Loucy (cell line): Measurements from ENCODE around the gene LRRC4B.

ENCODE experiments used
- H2AFZ ChIP-seq: fragments of 200-600 bp; sonication (generic); 2 replicates; pipeline ENCODE4 v1.6.0; 2016; ENCODE audit warnings: antibody characterized with exemption, mild to moderate bottlenecking, low read length, moderate library complexity
- H3F3A ChIP-seq: fragments of 200-600 bp; 2 replicates; pipeline ENCODE4 v1.6.0; 2016; ENCODE audit warnings: antibody characterized with exemption, low read depth, mild to moderate bottlenecking
- H3K27me3 ChIP-seq: fragments of 200-600 bp; sonication (generic); 2 replicates; pipeline ENCODE4 v1.6.1; 2014; ENCODE audit warnings: low read length, mild to moderate bottlenecking; ENCODE audit not compliant: insufficient read depth, poor library complexity, severe bottlenecking
- H3K36me3 ChIP-seq: fragments of 200-600 bp; sonication (generic); 2 replicates; pipeline ENCODE4 v1.6.1; 2016; ENCODE audit warnings: low read length; ENCODE audit not compliant: insufficient read depth
- H3K4me1 ChIP-seq: fragments of 200-600 bp; sonication (generic); 2 replicates; pipeline ENCODE4 v1.5.1; 2014; ENCODE audit warnings: low read length, mild to moderate bottlenecking; ENCODE audit not compliant: insufficient read depth, poor library complexity, severe bottlenecking
- H3K4me2 ChIP-seq: fragments of 200-600 bp; sonication (generic); 2 replicates; pipeline ENCODE4 v1.6.0; 2014; ENCODE audit warnings: antibody characterized with exemption, low read length, low read depth, mild to moderate bottlenecking; ENCODE audit not compliant: poor library complexity, severe bottlenecking
- H3K4me3 ChIP-seq: fragments of 200-600 bp; sonication (generic); 2 replicates; pipeline ENCODE4 v1.5.1; 2014; ENCODE audit warnings: low read length, mild to moderate bottlenecking, mixed read lengths; ENCODE audit not compliant: poor library complexity, severe bottlenecking
- H3K79me2 ChIP-seq: fragments of 200-600 bp; sonication (generic); 2 replicates; pipeline ENCODE4 v1.6.1; 2014; ENCODE audit warnings: low read length; ENCODE audit not compliant: insufficient read depth
- H3K9ac ChIP-seq: fragments of 200-600 bp; sonication (generic); 2 replicates; pipeline ENCODE4 v1.6.0; 2014; ENCODE audit warnings: mild to moderate bottlenecking, low read depth, low read length, moderate library complexity; ENCODE audit not compliant: poor library complexity, severe bottlenecking
- H3K9me2 ChIP-seq: fragments of 200-600 bp; sonication (generic); replicated peaks from 2 replicates; pipeline ENCODE4 v1.6.1; 2016; ENCODE audit warnings: low read depth, low read length, mixed read lengths
- H3K9me3 ChIP-seq: fragments of 200-600 bp; sonication (generic); 2 replicates; pipeline ENCODE4 v1.6.1; 2014; ENCODE audit warnings: mild to moderate bottlenecking, antibody characterized with exemption, low read length, low read depth; ENCODE audit not compliant: insufficient read depth
- H4K20me1 ChIP-seq: fragments of 200-600 bp; sonication (generic); 2 replicates; pipeline ENCODE4 v1.6.0; 2014; ENCODE audit warnings: antibody characterized with exemption, low read length, mild to moderate bottlenecking; ENCODE audit not compliant: insufficient read depth, poor library complexity, severe bottlenecking
- EZH2phosphoT487 ChIP-seq: fragments of 200-600 bp; IDR thresholded peaks from 2 replicates; pipeline ENCODE4 v1.6.1; 2018; ENCODE audit warnings: antibody characterized with exemption, mild to moderate bottlenecking, moderate library complexity, borderline replicate concordance
- TF ChIP-seq, protein P1 (sequence below): fragments of 200-600 bp; sonication (generic); conservative IDR thresholded peaks from 2 replicates; pipeline ENCODE4 v1.5.1; 2014; ENCODE audit warnings: mild to moderate bottlenecking, antibody characterized with exemption, low read length

The LRRC4B gene

GRCh38 chr19:50552540-50552939, 15.7 kb downstream of the LRRC4B start:
- Histone ChIP-seq H4K20me1 (no peaks in the 10 kb centered on the region), H3K36me3 (no peaks in the 10 kb centered on the region), H3K9me2 (no peaks in the 10 kb centered on the region), H3K4me1 (peaks cover 13% of the 10 kb centered on the region), H3K9ac (no peak overlapping the region), H3K4me2 (no peak overlapping the region), H3K27me3 (no peaks in the 10 kb centered on the region), H2AFZ (no peak overlapping the region), H3K79me2 (no peaks in the 10 kb centered on the region), H3K4me3 (no peak overlapping the region), H3F3A (no peaks in the 10 kb centered on the region), H3K9me3 (no peaks in the 10 kb centered on the region)
- TF ChIP-seq, protein P1, sequence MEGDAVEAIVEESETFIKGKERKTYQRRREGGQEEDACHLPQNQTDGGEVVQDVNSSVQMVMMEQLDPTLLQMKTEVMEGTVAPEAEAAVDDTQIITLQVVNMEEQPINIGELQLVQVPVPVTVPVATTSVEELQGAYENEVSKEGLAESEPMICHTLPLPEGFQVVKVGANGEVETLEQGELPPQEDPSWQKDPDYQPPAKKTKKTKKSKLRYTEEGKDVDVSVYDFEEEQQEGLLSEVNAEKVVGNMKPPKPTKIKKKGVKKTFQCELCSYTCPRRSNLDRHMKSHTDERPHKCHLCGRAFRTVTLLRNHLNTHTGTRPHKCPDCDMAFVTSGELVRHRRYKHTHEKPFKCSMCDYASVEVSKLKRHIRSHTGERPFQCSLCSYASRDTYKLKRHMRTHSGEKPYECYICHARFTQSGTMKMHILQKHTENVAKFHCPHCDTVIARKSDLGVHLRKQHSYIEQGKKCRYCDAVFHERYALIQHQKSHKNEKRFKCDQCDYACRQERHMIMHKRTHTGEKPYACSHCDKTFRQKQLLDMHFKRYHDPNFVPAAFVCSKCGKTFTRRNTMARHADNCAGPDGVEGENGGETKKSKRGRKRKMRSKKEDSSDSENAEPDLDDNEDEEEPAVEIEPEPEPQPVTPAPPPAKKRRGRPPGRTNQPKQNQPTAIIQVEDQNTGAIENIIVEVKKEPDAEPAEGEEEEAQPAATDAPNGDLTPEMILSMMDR, result no peak
- no peak for TF ChIP-seq EZH2phosphoT487

- Histone ChIP-seq H3K27me3 (no peaks in the 10 kb centered on the region), H3K9me2 (no peaks in the 10 kb centered on the region), H3K79me2 (no peaks in the 10 kb centered on the region), H4K20me1 (no peaks in the 10 kb centered on the region), H3K4me2 (no peak overlapping the region), H3K4me1 (peaks cover 11% of the 10 kb centered on the region), H2AFZ (no peak overlapping the region), H3F3A (no peaks in the 10 kb centered on the region), H3K9ac (no peak overlapping the region), H3K36me3 (no peaks in the 10 kb centered on the region), H3K9me3 (no peaks in the 10 kb centered on the region), H3K4me3 (no peak overlapping the region)
- no peak for TF ChIP-seq EZH2phosphoT487
- TF ChIP-seq, protein P1, result no peak
Observed at GRCh38 chr19:50551715-50552187, 16.5 kb downstream of the LRRC4B start.

DNA sequence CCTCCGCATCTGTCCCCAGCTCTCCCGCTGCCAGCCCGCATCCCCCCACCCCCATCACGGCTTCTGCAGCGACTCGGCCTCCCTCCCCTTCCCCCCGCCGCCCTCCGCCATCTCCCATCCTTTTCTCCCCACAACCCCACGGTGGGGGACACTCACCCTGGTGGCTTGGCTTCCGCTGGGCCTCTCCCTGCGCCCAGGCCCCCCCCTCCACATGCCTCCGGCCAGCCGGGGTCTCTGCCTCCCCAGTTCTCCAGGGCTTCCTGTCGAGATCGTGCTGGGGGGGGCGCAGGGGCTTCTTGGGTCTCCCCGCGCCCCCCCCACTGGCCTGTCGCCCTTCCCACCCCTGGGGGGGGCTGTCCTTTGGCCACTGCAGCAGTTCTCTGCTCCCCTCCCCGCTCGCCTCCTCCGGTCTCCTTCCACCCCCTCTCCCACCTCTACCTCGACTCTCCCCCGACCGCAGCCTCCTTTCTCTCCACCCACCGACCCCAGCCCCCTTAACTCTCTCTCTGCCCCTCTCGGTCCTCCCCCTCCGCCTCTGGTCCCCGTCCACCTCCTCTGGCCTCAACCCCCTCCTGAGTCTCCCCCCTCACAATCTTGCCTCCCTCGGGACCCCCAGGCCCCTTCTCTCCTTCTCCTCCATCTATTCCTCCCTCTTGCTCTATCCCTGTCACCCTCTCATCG, 17.1 kb downstream of the LRRC4B start:
- H3K4me3 ChIP-seq, result no peak overlapping the region
- H3K36me3 ChIP-seq, result no peaks in the 10 kb centered on the region
- H3K4me2 ChIP-seq, result no peak overlapping the region
- H3K9me3 ChIP-seq, result no peaks in the 10 kb centered on the region
- H3F3A ChIP-seq, result no peaks in the 10 kb centered on the region
- no peaks in the 10 kb centered on the region for H3K9me2 ChIP-seq
- H3K4me1 ChIP-seq, result peaks cover 5% of the 10 kb centered on the region
- TF ChIP-seq EZH2phosphoT487, result no peak
- TF ChIP-seq, protein P1, result no peak
- H2AFZ ChIP-seq, result no peak overlapping the region
- no peak overlapping the region for H3K9ac ChIP-seq
- H4K20me1 ChIP-seq, result no peaks in the 10 kb centered on the region
- H3K27me3 ChIP-seq, result no peaks in the 10 kb centered on the region
- H3K79me2 ChIP-seq, result no peaks in the 10 kb centered on the region
